Lower leg skin (tissue), 3 donors: Measurements from ENCODE around the gene ELMO3.

ENCODE experiments used
- CTCF ChIP-seq, 3 donors: fragments of 450-650 bp; IDR thresholded peaks; one replicate each; pipeline ENCODE4 v1.5.1; 2016; ENCODE audit warnings: antibody characterized with exemption in 3 of 3, mild to moderate bottlenecking in 3 of 3, moderate library complexity in 2 of 3
- POLR2A ChIP-seq, 2 donors: fragments of 450-650 bp; IDR thresholded peaks; one replicate each; pipeline ENCODE4 v1.6.1; 2016 to 2017; ENCODE audit warnings: antibody characterized with exemption in 2 of 2, mild to moderate bottlenecking in 1 of 2, moderate library complexity in 1 of 2

GRCh38 chr16:67165121-67166078, 33.5 kb upstream of the ELMO3 start:
- TF ChIP-seq CTCF (IDR thresholded peaks at IDR 0.05): no peak
- no peak for TF ChIP-seq POLR2A (IDR thresholded peaks at IDR 0.05)
